PC-3 (cell line): ENCODE measurements around the gene MYOF.

Experiments
- CTCF ChIP-seq: fragments of 300-600 bp; sonication (generic); conservative IDR thresholded peaks from 2 replicates; pipeline ENCODE4 v1.5.1; 2017; ENCODE audit warnings: antibody characterized with exemption, low read depth, mild to moderate bottlenecking, low read length
- EZH2phosphoT487 ChIP-seq: fragments of 300-600 bp; sonication (generic); IDR thresholded peaks from 2 replicates; pipeline ENCODE4 v1.6.1; 2018; ENCODE audit warnings: mild to moderate bottlenecking, antibody characterized with exemption, low read length, borderline replicate concordance

- TF ChIP-seq CTCF (no peak), EZH2phosphoT487 (no peak)
Observed at GRCh38 chr10:93274419-93274818, 207.7 kb downstream of the MYOF start.
